Measurements from ENCODE around the gene IGSF8.

Gene IGSF8

GRCh38 chr1:160097911-160098851 is at the start of gene IGSF8 (continued):
- TF ChIP-seq REST (tag by site-specific recombination; IDR thresholded peaks at IDR 0.05) (no peak), ZNF645 (tag by site-specific recombination; IDR thresholded peaks at IDR 0.05) (no peak), ZNF621 (tag by site-specific recombination; IDR thresholded peaks at IDR 0.05) (no peak), KLF1 (tag by site-specific recombination; IDR thresholded peaks at IDR 0.05) (peak; percentile 75), ZNF404 (tag by site-specific recombination; IDR thresholded peaks at IDR 0.05) (no peak), PRDM2 (tag by site-specific recombination; IDR thresholded peaks at IDR 0.05; ENCODE audit: borderline replicate concordance) (no peak), HOXD13 (CRISPR knock-in tag; IDR thresholded peaks at IDR 0.05; ENCODE audit: borderline replicate concordance) (no peak), ZNF221 (tag by site-specific recombination; IDR thresholded peaks at IDR 0.05; ENCODE audit: borderline replicate concordance) (no peak), SETDB1 (IDR thresholded peaks at IDR 0.05; ENCODE audit: insufficient read length, low read length) (no peak), FEZF1 (tag by site-specific recombination; IDR thresholded peaks at IDR 0.05) (no peak), ZNF549 (tag by site-specific recombination; IDR thresholded peaks at IDR 0.05) (no peak), ZNF16 (tag by site-specific recombination; IDR thresholded peaks at IDR 0.05; ENCODE audit: low read depth) (no peak), ZNF558 (tag by site-specific recombination; IDR thresholded peaks at IDR 0.05) (no peak), PRDM1 (tag by site-specific recombination; IDR thresholded peaks at IDR 0.05) (no peak), ZNF2 (tag by site-specific recombination; IDR thresholded peaks at IDR 0.05) (no peak), ZNF747 (tag by site-specific recombination; IDR thresholded peaks at IDR 0.05) (no peak), CTCF (tag by site-specific recombination; IDR thresholded peaks at IDR 0.05) (no peak), ZNF398 (tag by site-specific recombination; IDR thresholded peaks at IDR 0.05) (no peak), ZNF18 (tag by site-specific recombination; IDR thresholded peaks at IDR 0.05) (no peak), ZNF707 (tag by site-specific recombination; IDR thresholded peaks at IDR 0.05) (no peak), ZNF311 (tag by site-specific recombination; IDR thresholded peaks at IDR 0.05; ENCODE audit: borderline replicate concordance) (no peak), ZNF600 (tag by site-specific recombination; IDR thresholded peaks at IDR 0.05) (no peak), ZNF768 (tag by site-specific recombination; IDR thresholded peaks at IDR 0.05) (no peak)
